Stimulated activated CD4-positive, alpha-beta T cell treated with anti-CD3 and anti-CD28 coated beads, Interleukin-4, amount 100 ng/mL, for 24 hours (primary cell): Measurements from ENCODE around the gene C2CD2.

Experiments used
- DNase-seq: peaks from one replicate; pipeline ENCODE4 v3.0.0-alpha.2; 2020

The C2CD2 gene

GRCh38 chr21:41861255-41861654, 92.6 kb downstream of the C2CD2 start:
- no peak for DNase-seq

DNA sequence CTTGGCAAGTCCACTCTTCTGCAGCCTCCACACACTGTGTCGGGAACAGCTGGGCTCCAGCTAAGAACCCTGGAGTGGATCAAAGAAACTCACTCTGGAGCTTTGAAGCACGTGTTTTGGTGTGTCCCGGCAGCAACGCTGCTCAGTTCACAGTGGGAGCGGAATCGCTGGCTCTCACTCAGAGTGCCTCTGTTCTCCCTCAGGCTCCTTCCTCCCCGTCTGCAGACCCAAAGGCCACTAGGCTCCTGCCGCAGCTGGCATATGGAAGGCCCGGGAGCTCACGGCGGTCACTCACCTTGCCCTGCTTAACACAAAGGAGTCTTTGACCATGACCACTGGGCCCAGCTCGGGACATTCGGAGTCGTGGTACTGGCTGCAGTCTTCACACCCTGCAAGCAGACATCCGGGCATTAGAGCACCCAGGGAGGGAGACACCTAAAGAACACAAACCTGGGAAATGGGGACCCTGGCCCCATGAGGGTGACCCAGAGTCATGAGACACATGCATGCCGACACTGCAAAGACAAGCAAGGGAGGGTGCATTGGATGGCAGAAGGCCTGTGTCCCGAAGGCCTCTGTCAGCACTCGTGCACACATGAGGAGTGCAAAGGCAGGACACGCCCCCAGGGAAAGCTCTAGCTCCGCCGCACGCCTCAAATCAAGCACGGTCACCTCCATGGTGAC, 94.4 kb downstream of the C2CD2 start:
- DNase-seq: no peak

DNA sequence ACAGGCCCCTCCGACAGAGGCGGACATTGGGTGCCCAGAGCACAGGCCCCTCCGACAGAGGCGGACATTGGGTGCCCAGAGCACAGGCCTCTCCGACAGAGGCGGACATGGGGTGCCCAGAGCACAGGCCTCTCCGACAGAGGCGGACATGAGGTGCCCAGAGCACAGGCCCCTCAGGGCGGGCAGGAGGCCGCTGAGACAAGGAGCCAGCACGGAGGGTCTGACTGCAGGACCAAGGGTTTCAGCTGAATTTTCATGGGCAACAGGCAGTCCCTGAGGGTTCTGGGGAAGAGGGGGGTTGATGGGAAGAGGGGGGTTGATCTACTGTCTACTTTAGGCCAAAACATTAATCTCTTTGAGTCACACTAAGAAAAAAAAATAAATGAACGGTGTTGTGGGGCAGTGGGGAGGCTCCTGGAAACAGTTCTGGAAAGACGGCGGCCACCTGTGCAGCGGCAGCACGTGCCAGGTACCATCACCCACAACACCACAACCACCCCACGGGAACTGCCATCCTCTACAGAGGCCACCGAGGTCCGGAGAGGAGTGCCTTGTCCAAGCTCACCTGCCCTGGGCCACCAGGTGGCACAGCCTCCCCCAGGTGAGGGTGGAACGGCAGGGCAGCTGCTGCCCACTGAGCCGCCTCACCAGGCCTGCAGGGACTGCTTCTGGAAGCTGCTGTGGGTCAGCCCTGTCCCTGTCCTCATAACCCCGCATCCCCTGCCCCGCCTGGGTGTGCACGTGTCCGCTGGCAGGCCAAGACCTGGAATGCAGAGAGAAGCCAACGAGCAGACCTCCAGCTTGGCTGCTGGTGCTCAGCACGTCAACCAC, 95.1 kb downstream of the C2CD2 start:
- no peak for DNase-seq

- DNase-seq: no peak
Measured at GRCh38 chr21:41857771-41858300, 96.0 kb downstream of the C2CD2 start.

GRCh38 chr21:41856572-41856971, 97.2 kb downstream of the C2CD2 start:
- DNase-seq: no peak

GRCh38 chr21:41854426-41854995, 99.3 kb downstream of the C2CD2 start:
- no peak for DNase-seq

GRCh38 chr21:41852929-41853320, 100.9 kb downstream of the C2CD2 start:
- no peak for DNase-seq

- DNase-seq: no peak
Measured at GRCh38 chr21:41852151-41852928, 101.5 kb downstream of the C2CD2 start.

- no peak for DNase-seq
Measured at GRCh38 chr21:41851090-41851790, 102.6 kb downstream of the C2CD2 start.

DNA sequence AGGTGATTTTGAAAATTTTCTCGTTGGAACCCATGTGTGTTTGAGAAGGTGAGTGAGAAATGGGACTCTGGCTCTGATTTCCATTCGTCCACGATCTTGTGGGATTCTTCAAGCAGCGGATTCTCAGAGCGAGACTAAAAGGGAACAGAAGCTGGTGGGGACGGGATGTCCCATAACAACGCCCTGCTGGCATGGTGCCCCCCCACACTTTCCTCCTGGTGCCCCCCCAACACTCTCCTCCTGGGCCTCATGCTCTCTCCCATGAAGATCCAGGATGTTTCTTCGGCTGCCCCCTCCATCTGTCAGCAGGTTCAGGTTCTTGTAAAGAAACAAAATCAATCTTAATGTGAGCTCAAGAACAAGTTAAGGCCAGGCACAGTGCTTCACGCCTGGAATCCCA, 103.7 kb downstream of the C2CD2 start:
- DNase-seq: no peak

GRCh38 chr21:41848958-41849580, 104.7 kb downstream of the C2CD2 start:
- DNase-seq: no peak

DNA sequence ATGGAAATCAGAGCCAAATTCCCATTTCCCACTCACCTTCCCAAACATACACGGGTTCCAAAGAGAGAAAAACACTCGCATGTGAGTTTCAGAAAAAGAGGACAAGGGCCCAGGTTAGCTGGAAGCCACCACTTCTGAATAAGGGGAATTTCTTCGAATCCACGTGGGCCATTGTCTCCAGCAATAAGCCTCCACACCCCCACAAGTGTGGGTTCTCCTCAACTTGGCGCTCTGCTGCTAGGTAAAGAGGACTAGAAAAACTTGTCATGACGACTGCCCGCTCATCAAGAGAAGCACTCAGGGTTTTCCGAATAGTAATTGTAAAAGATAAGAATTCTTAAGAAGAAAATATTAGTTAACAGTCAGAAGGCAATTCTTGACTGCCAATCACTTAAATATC, 105.3 kb downstream of the C2CD2 start:
- DNase-seq: no peak

- no peak for DNase-seq
Measured at GRCh38 chr21:41847066-41847804, 106.6 kb downstream of the C2CD2 start.

DNA sequence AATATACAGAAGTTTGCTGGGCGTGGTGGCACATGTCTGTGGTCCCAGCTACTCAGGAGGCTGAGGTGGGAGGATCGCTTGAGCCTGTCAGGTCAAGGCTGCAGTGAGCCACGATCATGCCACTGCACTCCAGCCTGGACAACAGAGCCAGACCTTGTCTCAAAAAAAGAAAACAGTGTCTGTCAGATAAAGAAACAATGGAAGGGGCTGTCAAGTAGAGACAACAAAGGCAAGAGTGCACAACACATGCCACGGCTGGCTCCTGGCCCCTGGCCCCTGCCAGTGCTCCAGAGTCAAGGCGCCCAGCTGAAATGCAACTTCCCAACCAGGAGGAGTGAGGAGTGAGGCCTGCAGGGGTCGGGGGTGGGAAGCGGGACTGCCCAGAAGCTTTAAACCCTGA, 107.3 kb downstream of the C2CD2 start:
- no peak for DNase-seq

GRCh38 chr21:41846033-41846317, 107.8 kb downstream of the C2CD2 start:
- DNase-seq: no peak

DNA sequence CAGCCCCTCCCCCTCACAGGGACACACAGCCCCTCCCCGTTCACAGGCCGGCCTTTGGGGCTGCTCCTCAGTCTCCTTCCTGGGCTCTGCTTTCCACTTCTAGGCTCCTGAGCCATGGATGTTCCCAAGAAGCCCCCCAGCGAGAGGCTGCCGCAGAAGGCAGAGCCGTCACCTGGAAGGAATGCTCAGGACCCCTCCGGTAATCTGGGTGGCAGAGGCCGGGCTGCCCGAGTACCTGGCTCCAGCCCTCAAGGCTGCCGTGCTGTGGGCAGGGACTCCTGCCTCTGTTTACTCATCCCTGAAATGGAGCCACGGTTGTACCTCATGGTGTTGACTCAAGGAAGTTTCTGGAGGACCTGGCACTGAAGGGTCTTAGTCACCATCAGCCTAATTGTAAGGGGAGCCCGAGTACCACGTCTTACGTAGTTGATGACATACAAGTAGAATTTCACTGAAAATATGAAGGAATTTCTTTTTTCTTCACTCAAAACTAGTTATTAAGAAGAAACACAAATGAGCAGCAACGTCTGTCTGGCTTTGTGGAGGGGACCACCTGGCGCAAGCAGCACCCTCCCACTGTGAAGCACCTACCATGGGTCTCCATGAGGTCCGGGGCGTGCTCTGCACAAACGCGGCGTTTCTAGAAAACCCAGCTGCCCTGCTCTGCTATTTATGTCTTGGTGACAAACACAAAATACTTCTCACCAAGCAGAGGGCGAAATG, 108.3 kb downstream of the C2CD2 start:
- DNase-seq: no peak

DNA sequence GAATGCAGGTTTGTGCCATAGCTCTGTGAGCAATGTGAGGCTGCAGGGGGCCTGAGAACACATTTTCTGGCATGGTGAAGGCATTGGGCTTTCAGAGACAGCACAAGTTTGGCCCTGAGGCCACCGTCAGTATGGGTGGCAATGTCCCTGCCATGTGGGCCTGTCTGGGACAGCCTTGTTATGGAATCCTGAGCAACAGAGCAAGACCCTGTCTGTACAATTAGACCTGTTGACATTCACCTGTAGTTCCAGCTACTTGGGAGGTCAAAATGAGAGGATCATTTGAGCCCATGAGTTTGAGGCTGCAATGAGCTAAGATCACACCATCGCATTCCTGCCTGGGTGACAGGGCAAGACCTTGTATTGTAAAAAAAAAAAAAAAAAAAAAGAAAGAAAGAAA, 110.2 kb downstream of the C2CD2 start:
- no peak for DNase-seq

GRCh38 chr21:41840880-41841279, 112.9 kb downstream of the C2CD2 start:
- DNase-seq: no peak

- no peak for DNase-seq
Measured at GRCh38 chr21:41839387-41840000, 114.3 kb downstream of the C2CD2 start.

- no peak for DNase-seq
Measured at GRCh38 chr21:41837756-41838297, 116.0 kb downstream of the C2CD2 start.
